ENCODE results near the gene RRBP1.

The RRBP1 gene

DNA sequence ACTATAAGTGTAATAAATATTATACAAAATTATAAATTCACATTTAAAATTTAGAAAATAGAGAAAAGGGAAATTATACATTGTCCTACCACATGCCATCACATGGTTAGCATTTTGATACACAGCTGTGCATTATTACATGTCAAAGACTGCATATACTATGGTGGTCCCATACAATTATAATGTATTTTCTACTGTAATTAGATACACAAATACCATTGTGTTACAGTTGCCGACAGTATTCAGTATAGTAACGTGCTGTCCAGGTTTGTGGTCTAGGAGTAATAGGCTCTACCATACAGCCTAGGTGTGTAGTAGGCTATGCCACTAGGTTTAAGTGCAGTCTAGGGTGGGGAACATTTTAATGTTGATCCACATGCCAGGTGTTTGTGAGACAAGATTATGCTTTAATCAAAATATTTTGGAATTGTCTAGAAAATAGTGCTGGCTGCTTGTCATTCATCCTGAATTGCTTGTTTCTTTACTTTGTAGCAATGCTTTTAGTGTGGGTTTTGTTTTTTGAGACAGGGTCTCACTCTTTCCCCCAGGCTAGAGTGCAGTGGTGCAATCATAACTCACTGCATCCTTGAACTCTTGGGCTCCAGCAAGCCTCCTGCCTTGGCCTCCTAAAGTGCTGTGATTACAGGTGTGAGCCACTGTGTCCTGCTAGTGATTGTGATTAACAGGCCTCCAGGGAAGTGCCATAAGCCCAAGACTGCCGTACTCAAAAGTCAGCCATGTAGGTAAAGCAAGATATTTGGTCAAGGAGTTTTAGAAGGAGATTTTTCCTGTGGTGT is 73.1 kb downstream of the RRBP1 start:
- DNase-seq (ENCODE audit: low read depth): no peak

DNA sequence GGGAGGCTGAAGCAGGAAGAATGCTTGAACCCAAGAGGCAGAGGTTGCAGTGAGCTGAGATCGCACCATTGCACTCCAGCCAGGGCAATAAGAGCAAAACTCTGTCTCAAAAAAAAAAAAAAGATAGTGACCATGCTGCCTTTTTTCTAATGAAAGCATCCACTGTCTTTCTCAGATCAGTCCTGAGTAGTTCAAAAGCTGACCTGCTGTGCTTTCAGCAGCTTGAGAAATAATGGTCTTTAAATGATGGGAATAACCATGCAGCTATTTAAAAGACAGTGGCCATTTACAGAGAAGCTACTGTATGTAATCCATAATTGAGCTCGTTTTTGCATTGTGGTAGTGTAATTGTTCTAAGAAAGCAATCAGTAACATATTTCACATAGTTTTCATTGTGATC is 76.0 kb downstream of the RRBP1 start:
- DNase-seq (ENCODE audit: low read depth): no peak

DNA sequence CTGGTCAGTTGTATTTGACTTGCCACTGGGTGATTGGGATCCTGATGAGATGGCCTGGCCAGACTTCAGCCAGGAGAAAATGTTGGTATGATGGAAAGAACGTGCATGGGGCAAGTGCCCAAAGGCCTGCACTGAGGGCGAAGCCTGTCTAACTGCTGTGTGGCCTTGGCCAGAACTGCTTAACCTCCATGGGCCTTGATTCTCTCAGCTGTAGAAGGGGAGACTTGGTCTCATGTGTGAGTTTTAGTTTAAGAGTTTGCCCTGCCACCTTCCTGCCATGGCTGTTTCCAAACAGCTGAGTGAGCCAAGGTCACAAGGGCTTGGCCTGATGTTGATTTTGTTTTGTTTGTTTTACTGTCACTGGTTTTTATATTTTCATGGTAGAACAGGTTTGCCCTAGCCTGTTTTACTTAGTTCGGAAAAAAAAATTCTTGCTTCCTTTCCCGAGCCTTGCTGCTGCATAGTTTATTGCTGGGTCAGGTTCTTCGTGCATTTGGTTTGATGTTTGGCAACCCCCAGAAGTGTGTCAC is 76.8 kb downstream of the RRBP1 start:
- DNase-seq (ENCODE audit: low read depth): no peak

DNA sequence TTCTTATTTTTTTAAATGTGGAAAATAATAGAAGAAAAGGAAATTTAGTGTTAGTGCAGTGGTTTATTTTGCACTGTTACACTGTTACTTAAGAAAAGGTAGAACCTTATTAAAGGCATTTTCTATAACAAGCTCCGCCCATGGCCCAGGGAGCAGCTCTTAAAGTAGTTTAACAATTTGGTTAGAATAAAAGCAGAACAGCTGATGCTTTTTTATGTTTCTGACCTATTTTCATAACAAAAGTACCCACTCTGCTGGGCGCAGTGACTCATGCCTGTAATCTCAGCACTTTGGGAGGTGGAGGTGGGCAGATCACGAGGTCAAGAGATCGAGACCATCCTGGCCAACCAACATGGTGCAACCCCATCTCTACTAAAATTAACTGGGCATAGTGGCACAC is 79.5 kb downstream of the RRBP1 start:
- no peak for DNase-seq (ENCODE audit: low read depth)

DNA sequence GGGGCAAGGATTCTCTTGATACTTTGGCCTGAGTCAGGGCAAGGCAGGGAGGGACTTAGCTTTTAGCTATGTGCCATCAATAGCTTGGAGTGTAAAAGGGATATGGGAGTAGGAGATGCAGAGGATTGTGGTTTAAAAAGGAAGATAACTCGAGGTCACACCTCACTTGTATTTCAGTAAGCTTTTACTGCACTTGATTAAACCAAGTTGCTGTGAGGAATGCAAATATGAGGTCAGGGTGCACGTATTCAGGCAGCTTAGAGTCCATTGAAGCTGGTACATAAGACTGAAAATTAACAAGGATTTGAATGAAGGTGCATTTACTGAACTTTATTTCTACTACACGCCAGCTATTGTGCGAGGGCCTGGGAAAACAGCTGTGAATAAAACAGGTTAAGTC is 80.1 kb downstream of the RRBP1 start:
- no peak for DNase-seq (ENCODE audit: low read depth)

GRCh38 chr20:17598013-17598550 is 84.0 kb downstream of the RRBP1 start:
- no peak for DNase-seq (ENCODE audit: low read depth)

GRCh38 chr20:17595856-17596255 is 86.2 kb downstream of the RRBP1 start:
- DNase-seq (ENCODE audit: low read depth): no peak

GRCh38 chr20:17594443-17594842 is 87.6 kb downstream of the RRBP1 start:
- no peak for DNase-seq (ENCODE audit: low read depth)

DNA sequence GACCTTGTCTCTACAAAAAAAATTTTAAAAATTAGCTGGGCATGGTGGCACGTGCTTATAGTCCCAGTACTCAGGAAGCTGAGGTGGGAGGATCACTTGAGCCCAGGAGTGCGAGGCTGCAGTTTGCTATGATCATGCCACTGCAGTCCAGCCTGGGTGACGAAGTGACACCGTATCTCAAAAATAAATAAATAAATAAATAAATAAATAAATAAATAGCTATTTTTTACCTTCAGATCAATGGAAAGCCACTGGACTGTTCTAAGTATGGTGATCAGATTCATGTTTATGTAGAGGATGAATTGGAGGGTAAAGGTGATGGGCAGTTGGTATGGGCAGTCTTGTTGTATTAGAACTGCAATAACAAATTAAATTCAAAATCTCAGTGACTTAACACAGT is 88.1 kb downstream of the RRBP1 start:
- DNase-seq (ENCODE audit: low read depth): no peak

DNA sequence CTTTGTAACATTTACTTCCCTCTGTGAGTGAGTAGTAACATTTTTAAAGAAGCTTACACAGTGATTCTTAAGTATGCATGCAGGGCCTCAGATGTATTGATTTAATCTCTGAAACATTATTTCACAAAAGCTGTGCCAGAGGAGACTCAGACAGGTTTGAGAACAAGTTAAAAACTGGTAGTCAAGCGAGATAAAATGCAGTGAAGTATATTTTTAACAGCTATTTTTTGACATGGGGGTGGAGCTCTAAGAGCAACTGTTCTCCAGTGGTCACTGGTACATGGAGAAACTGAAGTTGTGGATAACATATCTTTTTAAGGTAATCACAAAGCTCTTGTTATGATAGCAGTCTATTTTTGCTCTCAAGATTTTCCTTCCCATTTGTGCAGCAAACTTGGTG is 91.8 kb downstream of the RRBP1 start:
- DNase-seq (ENCODE audit: low read depth): no peak

DNA sequence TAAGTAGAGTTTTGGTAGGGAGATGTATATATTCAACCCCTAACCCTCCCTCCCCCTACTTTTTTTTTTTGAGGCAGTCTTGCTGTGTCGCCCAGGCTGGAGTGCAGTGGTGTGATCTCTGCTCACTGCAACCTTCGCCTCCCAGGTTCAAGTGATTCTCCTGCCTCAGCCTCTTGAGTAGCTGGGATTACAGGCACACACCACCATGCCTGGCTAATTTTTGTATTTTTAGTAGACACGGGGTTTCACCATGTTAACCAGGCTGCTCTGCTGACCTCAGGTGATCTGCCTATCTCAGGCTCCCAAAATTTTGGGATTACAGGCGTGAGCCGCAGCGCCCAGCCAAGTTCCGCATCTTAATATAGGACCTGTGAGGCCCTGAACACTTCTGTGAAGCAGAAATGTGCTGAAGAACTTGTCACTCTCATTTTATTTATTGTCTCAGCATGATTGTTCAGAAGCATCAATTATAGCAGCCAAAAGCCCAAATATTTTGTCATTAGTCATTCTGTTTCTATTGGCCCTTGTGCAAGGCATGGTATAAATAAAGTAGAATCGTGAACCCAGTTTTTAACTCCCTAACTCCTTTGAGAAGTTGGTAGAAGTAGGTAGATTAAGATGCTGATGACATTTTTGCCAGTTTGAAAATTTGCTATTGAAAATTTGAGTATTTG is 92.7 kb downstream of the RRBP1 start:
- no peak for DNase-seq (ENCODE audit: low read depth)

DNA sequence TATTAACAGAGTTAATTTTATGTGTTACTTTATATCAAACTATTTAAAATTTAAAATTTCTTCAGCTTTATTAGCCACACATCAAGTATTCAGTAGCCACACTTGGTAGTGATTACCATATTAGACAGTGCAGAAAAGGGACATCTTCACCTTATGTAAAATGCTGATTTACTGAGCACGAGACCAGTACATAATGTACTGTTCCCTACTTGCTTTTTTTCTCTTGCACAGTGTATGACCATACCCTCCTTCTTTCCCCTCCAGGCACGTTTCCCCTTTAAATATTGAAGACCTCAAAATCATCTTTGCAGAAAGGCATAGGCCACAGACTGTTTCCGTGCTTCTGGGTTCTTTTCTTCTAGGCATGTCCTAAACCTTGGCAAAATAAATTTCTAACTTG is 94.2 kb downstream of the RRBP1 start:
- DNase-seq (ENCODE audit: low read depth): no peak

DNA sequence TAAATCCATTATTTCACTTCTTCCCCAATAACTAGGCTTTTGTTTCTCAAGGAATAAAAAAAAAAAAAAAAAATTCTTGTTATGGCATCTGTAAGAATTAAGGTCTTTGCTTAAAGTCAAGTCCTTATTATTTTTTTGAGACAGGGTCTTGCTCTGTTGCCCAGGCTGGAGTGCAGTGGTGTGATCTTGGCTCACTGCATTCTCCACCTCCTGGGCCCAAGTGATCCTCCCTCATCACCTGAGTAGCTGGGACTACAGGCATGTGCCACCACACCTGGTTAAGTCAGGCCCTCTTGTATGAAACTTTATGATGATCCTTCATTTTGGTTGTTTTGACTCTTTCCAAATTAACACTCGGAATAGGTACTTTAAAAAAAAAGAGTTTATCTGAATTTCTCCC is 94.9 kb downstream of the RRBP1 start:
- no peak for DNase-seq (ENCODE audit: low read depth)

DNA sequence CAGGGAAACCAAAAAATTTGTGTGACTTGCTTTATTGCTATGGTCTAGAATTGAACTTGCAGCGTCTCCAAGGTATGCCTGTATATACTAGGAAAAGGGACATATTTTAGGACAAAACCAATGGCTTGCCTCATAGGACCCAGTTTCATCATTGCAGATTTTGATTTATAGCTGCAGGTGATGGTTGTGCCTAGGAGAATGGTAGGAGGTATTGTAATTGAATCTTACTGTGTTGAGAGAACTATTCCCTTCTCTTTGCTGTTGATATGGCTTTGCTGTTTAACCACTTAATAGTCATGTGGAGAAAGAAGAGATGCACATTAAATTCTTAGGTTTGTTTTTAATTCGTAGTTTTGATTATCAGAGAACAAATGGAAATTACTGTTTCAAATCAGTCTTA is 95.8 kb downstream of the RRBP1 start:
- no peak for DNase-seq (ENCODE audit: low read depth)

DNA sequence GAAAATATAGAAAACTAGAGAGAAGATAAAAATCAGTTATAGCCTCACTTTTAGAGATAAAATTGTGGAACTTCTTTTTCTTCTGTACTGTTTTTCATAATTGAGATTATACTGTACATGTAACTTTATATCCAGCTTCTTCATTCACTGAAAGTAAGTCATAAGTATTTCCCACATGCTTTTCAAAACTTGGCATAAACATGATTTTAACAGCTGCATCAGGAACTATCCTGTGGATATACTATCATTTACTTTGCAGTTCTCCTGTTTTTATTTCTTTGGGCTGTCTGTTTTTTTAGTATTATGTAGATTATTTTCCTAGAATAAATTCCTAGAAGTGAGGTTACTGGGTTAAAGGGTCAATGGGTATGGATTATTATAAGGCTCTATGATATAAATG is 97.4 kb downstream of the RRBP1 start:
- DNase-seq (ENCODE audit: low read depth): no peak

GRCh38 chr20:17583126-17583525 is 98.9 kb downstream of the RRBP1 start:
- no peak for DNase-seq (ENCODE audit: low read depth)

GRCh38 chr20:17580895-17581294 is 101.1 kb downstream of the RRBP1 start:
- no peak for DNase-seq (ENCODE audit: low read depth)

GRCh38 chr20:17579369-17580039 is 102.5 kb downstream of the RRBP1 start:
- DNase-seq (ENCODE audit: low read depth): no peak

- DNase-seq (ENCODE audit: low read depth): no peak
Observed at GRCh38 chr20:17576215-17576614, 105.8 kb downstream of the RRBP1 start.

GRCh38 chr20:17573463-17573862 is 108.6 kb downstream of the RRBP1 start:
- DNase-seq (ENCODE audit: low read depth): no peak

DNA sequence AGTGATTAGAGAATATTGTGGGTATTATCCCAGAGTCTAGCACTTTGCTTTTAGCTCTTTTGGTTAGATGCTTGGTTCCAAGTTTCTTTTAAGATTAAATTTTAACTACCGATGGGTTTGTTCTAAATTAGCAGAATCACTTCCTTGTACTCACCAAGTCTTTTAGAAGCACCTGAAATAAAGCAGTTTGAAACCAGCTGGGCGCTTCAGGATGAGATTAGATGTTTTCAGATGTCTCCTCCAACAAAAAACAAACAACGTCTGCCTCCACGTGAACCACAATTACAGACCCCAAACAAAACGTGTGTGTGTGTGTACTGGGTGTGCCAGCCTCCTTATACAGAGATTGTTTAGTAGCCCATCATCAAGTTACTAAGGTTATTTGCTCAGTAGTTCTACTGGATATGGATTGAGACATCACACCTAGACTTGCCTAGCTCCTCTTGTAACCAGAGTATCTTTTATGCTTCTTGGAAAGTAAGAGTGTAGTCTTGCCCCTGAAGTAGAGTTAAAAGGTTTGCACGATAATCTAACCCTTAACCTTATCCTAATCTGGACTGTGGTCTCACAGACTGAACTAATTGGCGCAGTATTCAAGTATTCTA is 109.9 kb downstream of the RRBP1 start:
- no peak for DNase-seq (ENCODE audit: low read depth)

DNA sequence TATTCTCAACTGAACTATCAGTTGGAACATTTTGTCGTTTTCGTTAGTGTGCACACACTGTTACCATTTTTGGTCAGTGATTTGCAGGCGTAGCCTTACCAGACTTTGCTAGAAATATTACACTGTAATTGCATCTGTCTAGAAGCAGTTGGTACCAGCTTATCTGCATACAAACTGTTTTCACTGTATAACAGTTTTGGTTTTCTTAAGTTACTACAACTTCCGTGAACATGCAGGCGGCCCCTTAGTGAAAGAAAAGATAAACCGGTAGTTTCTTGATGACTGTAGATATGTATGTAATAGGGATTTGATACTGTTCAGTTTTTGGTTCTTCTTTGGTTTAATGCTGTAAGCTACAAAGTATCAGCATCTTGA is 110.9 kb downstream of the RRBP1 start:
- no peak for DNase-seq (ENCODE audit: low read depth)
